CD4-positive, alpha-beta memory T cell (primary cell): Measurements from ENCODE around the gene MMP15. TPM values are rescaled to one million over a fixed set of nuclear protein-coding genes. Genes with fewer than 3 reads are reported as not detected.
A peak's percentile ranks its signal among the peaks of the same experiment; 100 is the strongest.

Source experiments
- CTCF ChIA-PET: fragments of 350-600 bp; sonication (Branson Sonifier 250); formaldehyde crosslinking; loops from one replicate; lab custom pipeline; 2021; ENCODE audit warnings: inconsistent platforms; ENCODE audit not compliant: partially characterized antibody; lab: Charles Lee
- POLR2A ChIA-PET: fragments of 350-600 bp; sonication (Branson Sonifier 250); formaldehyde crosslinking; loops from one replicate; lab custom pipeline; 2021; ENCODE audit not compliant: partially characterized antibody; lab: Charles Lee
- DNase-seq, 5 donors: peaks; one replicate each; pipeline versions ENCODE4 v3.0.0 to v3.0.0-alpha.2; 2020 to 2022; ENCODE audit warnings: mixed read lengths in 1 of 5
- H3K27ac ChIP-seq: one replicate; pipeline ENCODE4 v1.7.0; 2013; ENCODE audit warnings: low read depth, low read length
- H3K27me3 ChIP-seq: 2 replicates; pipeline ENCODE4 v1.7.0; 2013; ENCODE audit warnings: mild to moderate bottlenecking, low read length, moderate library complexity; ENCODE audit not compliant: insufficient read depth
- H3K36me3 ChIP-seq: 2 replicates; pipeline ENCODE4 v1.7.0; 2013; ENCODE audit warnings: mild to moderate bottlenecking, low read length, moderate library complexity; ENCODE audit not compliant: insufficient read depth
- H3K4me1 ChIP-seq: 2 replicates; pipeline ENCODE4 v1.7.0; 2013; ENCODE audit warnings: mild to moderate bottlenecking, low read length, moderate library complexity; ENCODE audit not compliant: insufficient read depth
- H3K4me3 ChIP-seq, 2 donors: one replicate each; pipeline ENCODE4 v1.7.0; 2013; ENCODE audit warnings: low read length in 2 of 2, mild to moderate bottlenecking in 1 of 2
- H3K9me3 ChIP-seq, 2 donors: one replicate each; pipeline ENCODE4 v1.7.0; 2013; ENCODE audit warnings: low read length in 2 of 2, control low read depth in 1 of 2; ENCODE audit not compliant: control insufficient read depth in 1 of 2
- H3K27ac Mint-ChIP-seq, 7 donors: one replicate each; pipeline ENCODE4 v1.8.0; 2020 to 2021; ENCODE audit warnings: mixed read lengths in 7 of 7, mild to moderate bottlenecking in 6 of 7, inconsistent platforms in 3 of 7, moderate library complexity in 3 of 7
- H3K27me3 Mint-ChIP-seq, 2 donors: one replicate each; pipeline ENCODE4 v1.8.0; 2020 to 2021; ENCODE audit warnings: mixed read lengths in 2 of 2
- H3K36me3 Mint-ChIP-seq, 2 donors: one replicate each; pipeline ENCODE4 v1.8.0; 2020 to 2021; ENCODE audit warnings: mixed read lengths in 2 of 2, inconsistent platforms in 1 of 2, mild to moderate bottlenecking in 1 of 2
- H3K4me1 Mint-ChIP-seq, 4 donors: one replicate each; pipeline ENCODE4 v1.8.0; 2020 to 2021; ENCODE audit warnings: mixed read lengths in 4 of 4, mild to moderate bottlenecking in 1 of 4
- H3K4me3 Mint-ChIP-seq, 8 donors: one replicate each; pipeline ENCODE4 v1.8.0; 2020 to 2021; ENCODE audit warnings: mixed read lengths in 8 of 8, mild to moderate bottlenecking in 7 of 8, moderate library complexity in 6 of 8, inconsistent platforms in 3 of 8
- H3K9me3 Mint-ChIP-seq, 8 donors: one replicate each; pipeline ENCODE4 v1.8.0; 2020 to 2021; ENCODE audit warnings: mixed read lengths in 8 of 8, mild to moderate bottlenecking in 5 of 8, inconsistent platforms in 3 of 8, moderate library complexity in 1 of 8
- intact Hi-C: fragments of 100-400 bp; cut with micrococcal nuclease; formaldehyde crosslinking; loops from one replicate; pipeline ENCODE4 v1.15.1; 2023
- polyA plus RNA-seq, 2 donors: library from polyadenylated mRNA; unstranded; fragments of 300-500 nt; fragmentation: Illumina TruSeq; gene quantifications; one replicate each; pipeline ENCODE4 v1.2.3, GENCODE V29; 2021
- total RNA-seq, 2 experiments: library from RNA; stranded (reverse); gene quantifications; one replicate each; pipeline ENCODE4 v1.2.3, GENCODE V29; 2021

Gene MMP15
- total and polyA plus RNA-seq, 4 experiments from 2014 or later, result 0.21 to 1.8 (median 1.6) TPM; not detected in 1

GRCh38 chr16:58016840-58017446 is 8.6 kb upstream of the MMP15 start:
- H3K9me3 ChIP-seq, result no peaks in the 10 kb centered on the region
- no peak overlapping the region for H3K27ac ChIP-seq
- H3K4me1 Mint-ChIP-seq, result peaks cover 4 to 13% (median 10%) of the 10 kb centered on the region in 4 donors
- no peak overlapping the region for H3K4me3 ChIP-seq
- peaks cover 22% of the 10 kb centered on the region for H3K36me3 ChIP-seq
- H3K4me1 ChIP-seq, result peaks cover 15% of the 10 kb centered on the region
- H3K36me3 Mint-ChIP-seq, result peaks cover 5 to 12% of the 10 kb centered on the region in 2 donors
- H3K27me3 ChIP-seq, result no peaks in the 10 kb centered on the region
- POLR2A ChIA-PET, result no interaction called here
- H3K4me3 Mint-ChIP-seq, result no peak overlapping the region
- no peak overlapping the region for H3K27ac Mint-ChIP-seq
- H3K27me3 Mint-ChIP-seq, result no peaks in the 10 kb centered on the region
- CTCF ChIA-PET, result no interaction called here
- intact Hi-C loops, result no loop called here
- DNase-seq, result no peak
- no peaks in the 10 kb centered on the region for H3K9me3 Mint-ChIP-seq

- intact Hi-C loops, result no loop called here
- Mint-ChIP-seq H3K27ac (peak overlapping the region in 4 of 7 donors; percentile 51 to 69 (median 62)), H3K4me3 (no peak overlapping the region), H3K9me3 (no peaks in the 10 kb centered on the region), H3K4me1 (peaks cover 4 to 17% (median 12%) of the 10 kb centered on the region in 4 donors), H3K27me3 (no peaks in the 10 kb centered on the region), H3K36me3 (peaks cover 0 to 8% of the 10 kb centered on the region in 2 donors)
- ChIA-PET POLR2A (no interaction called here), CTCF (interaction anchor here (0.9 to 1.9 kb wide), 6 partner anchors 10 to 287 kb away, joined by 3 to 5 read pairs (median 4); no protein-coding TSS in a partner anchor)
- H3K9me3 ChIP-seq, result no peaks in the 10 kb centered on the region
- peaks cover 10% of the 10 kb centered on the region for H3K36me3 ChIP-seq
- H3K4me1 ChIP-seq, result peaks cover 15% of the 10 kb centered on the region
- DNase-seq, result no peak
- H3K27me3 ChIP-seq, result no peaks in the 10 kb centered on the region
- H3K27ac ChIP-seq, result no peak overlapping the region
- H3K4me3 ChIP-seq, result no peak overlapping the region
These were observed 6.8 kb upstream of the MMP15 start for GRCh38 chr16:58018803-58019202.

DNA sequence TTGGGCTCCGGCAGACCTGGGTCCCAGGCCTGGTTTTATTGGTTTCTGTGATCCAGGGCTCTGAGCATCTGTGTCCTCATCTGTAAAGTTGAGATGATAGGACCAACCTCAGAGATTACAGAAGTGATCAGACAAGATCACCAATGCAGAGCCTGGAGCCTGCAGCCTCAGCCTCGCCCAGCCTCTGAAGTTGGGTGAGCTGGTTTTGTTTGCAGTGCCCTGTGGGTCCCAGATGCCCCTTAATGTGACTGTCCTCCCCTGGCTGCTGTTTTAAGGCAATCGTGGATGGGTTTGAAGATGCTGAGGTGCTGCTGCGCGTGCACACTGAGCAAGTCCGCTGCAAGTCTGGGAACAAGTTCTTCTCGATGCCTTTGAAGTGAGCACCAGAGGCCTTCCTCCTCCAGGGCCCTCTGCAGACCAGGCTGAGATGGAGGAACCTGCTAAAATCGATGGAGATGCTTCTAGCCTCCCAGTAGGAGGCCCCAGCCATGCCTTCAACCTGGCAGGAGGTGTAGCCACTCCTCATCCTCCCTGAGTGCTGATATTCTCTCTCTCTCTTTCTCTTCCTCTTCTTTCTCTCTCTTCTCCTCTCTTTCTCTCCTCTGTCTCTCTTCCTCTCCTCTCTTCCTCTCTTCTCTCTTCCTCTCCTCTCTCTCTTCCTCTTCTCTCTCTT is 5.6 kb upstream of the MMP15 start:
- POLR2A ChIA-PET, result no interaction called here
- H3K4me1 Mint-ChIP-seq, result peaks cover 6 to 29% (median 19%) of the 10 kb centered on the region in 4 donors

DNA sequence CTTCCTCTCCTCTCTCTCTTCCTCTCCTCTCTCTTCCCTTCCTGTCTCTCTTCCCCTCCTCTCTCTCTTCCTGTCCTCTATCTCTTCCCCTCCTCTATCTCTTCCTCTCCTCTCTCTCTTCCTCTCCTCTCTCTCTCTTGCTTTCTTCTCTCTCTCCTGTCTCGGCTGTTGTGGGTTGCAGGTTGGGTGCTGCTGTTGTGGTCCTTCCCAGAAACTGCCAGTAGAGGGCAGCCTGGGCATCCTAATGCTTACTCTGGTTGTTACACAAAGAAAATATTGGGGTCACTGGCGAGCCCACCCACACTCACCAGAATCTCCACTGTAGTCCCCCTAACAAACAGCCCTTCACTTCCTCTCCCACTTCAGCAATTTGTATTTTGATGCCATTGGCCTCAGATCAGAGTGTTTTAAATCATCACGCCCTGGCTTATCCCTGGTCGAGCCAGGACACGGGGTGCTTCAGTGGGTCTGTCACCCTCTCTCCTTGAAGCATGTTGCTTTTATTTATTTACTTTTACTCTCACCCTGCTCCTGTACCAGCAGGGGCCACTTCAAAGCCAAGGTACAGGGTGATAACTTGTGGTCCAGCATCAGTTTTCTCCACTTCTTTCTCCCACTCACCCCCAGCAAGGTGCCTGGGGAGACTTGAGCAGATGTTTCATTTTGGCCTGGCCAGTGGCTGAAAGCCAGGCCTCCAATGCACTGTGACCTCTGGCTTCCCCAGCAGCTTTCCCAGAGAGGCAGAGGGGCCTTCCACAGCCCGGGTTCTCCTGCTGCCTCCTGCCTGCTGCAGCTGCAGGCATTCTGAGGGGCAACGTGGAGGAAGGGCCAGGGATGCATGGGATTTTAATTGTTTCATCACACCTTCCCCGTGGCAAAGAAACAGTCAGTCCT is 4.7 kb upstream of the MMP15 start:
- Histone ChIP-seq H3K4me3 (no peak overlapping the region), H3K36me3 (peaks cover 10% of the 10 kb centered on the region), H3K9me3 (no peaks in the 10 kb centered on the region), H3K27me3 (no peaks in the 10 kb centered on the region), H3K27ac (peak overlapping the region; percentile 15), H3K4me1 (peaks cover 22% of the 10 kb centered on the region)
- Mint-ChIP-seq H3K27ac (peak overlapping the region; percentile 63 to 92 (median 76)), H3K36me3 (peaks cover 0 to 11% of the 10 kb centered on the region in 2 donors), H3K27me3 (peaks cover 0 to 1% of the 10 kb centered on the region in 2 donors), H3K9me3 (peaks cover 0 to 2% (median 0%) of the 10 kb centered on the region in 8 donors), H3K4me1 (peaks cover 7 to 32% (median 21%) of the 10 kb centered on the region in 4 donors), H3K4me3 (peak overlapping the region in 2 of 8 donors; percentile 1 to 12)
- ChIA-PET CTCF (no interaction called here), POLR2A (no interaction called here)
- peak; percentile 56 to 65 (median 62) for DNase-seq
- intact Hi-C loops, result loop anchor here (10.0 kb wide), 1 partner anchor 734 kb away; no protein-coding TSS in a partner anchor

More for the DNA sequence above, 5.6 kb upstream of the MMP15 start:
- Histone ChIP-seq H3K27ac (peak overlapping the region; percentile 15), H3K4me1 (peaks cover 22% of the 10 kb centered on the region), H3K9me3 (no peaks in the 10 kb centered on the region), H3K36me3 (peaks cover 10% of the 10 kb centered on the region), H3K27me3 (no peaks in the 10 kb centered on the region), H3K4me3 (no peak overlapping the region)
- intact Hi-C loops, result loop anchor here (10.0 kb wide), 1 partner anchor 735 kb away; no protein-coding TSS in a partner anchor
- Mint-ChIP-seq H3K4me3 (no peak overlapping the region), H3K36me3 (peaks cover 0 to 10% of the 10 kb centered on the region in 2 donors), H3K27me3 (peaks cover 0 to under 1% of the 10 kb centered on the region in 2 donors), H3K27ac (peak overlapping the region; percentile 63 to 92 (median 76)), H3K9me3 (peaks cover 0 to 2% (median 0%) of the 10 kb centered on the region in 8 donors)
- CTCF ChIA-PET, result interaction anchor here (0.8 to 1.9 kb wide), 6 partner anchors 11 to 286 kb away, joined by 3 to 5 read pairs (median 3); no protein-coding TSS in a partner anchor
- DNase-seq, result no peak

DNA sequence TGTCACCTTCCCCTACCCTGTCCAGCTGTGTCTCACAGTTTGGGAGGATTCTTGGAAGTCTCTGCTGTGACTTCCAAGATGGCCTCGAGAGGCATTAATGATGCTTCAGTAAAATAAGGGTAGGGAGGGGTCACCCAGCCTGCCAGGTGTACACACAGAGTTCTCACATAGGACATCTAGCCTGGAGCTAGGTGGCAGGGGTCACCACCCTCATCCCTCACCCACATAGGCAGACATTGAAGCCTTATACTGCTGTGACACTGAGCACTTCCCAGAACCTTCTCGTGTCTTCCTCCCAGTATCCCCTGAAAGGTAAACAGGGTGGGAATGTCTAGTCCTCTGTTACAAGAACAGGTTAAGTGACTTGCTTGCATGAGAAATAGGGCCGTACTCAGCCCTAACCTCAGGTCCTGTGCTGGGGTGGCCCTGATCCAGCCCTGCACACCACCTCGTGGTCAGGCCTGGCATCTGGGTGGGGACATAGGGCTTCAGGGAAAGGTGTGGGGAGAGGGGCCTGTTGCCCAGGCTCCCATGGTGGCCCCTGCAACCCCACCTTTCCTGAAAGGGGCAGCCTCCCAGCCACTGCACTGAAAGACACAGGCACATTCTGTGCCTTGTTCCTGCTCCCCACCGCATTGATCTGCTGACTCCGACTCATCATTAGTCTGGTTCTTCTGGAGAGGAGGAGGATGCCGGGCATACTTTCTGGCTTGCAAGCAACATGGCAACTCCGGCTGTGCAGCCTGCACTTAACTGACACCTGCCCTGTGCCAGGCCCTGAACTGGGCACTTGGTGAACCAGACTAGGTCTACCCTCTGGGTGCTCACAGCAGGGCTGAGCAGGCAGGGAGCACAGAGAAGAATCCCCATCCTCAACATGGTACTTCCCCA is 3.6 kb upstream of the MMP15 start:
- Mint-ChIP-seq H3K27me3 (peaks cover 0 to 1% of the 10 kb centered on the region in 2 donors), H3K4me1 (peaks cover 7 to 32% (median 21%) of the 10 kb centered on the region in 4 donors), H3K27ac (peak overlapping the region in 2 of 7 donors; percentile 15 to 17), H3K36me3 (peaks cover 0 to 11% of the 10 kb centered on the region in 2 donors), H3K9me3 (peaks cover 0 to 2% (median 0%) of the 10 kb centered on the region in 8 donors), H3K4me3 (no peak overlapping the region)
- Histone ChIP-seq H3K27me3 (no peaks in the 10 kb centered on the region), H3K9me3 (no peaks in the 10 kb centered on the region), H3K4me3 (no peak overlapping the region), H3K4me1 (peaks cover 26% of the 10 kb centered on the region), H3K36me3 (peaks cover 10% of the 10 kb centered on the region), H3K27ac (no peak overlapping the region)
- intact Hi-C loops, result loop anchor here (10.0 kb wide), 1 partner anchor 733 kb away; no protein-coding TSS in a partner anchor
- POLR2A ChIA-PET, result no interaction called here
- DNase-seq, result no peak
- CTCF ChIA-PET, result interaction anchor here (2.2 kb wide), 1 partner anchor 8 kb away, joined by 6 read pairs; no protein-coding TSS in a partner anchor
